ENCODE measurements around the gene CMKLR1. TPM values are rescaled to one million over a fixed set of nuclear protein-coding genes. Genes with fewer than 3 reads are reported as not detected.

The CMKLR1 gene
- total RNA-seq, 2 donors from 2014 or later: 2.5 to 11.4 TPM

- DNase-seq: no peak
- intact Hi-C loops (cut with DNase I, micrococcal nuclease): no loop called here
- ATAC-seq: no peak
These were observed 84.4 kb downstream of the CMKLR1 start for GRCh38 chr12:108254517-108255251.

DNA sequence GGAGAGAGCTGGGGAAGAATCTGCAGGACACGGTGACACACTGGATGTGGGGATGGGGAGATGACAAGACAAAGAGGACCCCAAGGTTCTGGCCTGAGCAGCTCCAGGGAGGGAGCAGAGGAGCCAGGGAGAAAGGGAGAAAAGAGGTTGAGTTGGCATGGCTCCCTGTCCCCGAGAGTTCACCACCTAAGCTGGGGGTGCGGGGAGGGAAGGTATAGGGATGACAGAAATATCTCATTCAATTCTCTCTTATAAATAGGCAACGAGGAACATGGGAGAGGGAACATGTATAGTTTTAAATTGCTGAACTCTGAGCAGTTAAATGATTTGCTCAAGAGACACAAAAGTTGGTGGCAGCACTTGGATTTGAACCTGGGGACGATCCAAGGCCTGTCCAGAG is 85.1 kb downstream of the CMKLR1 start:
- intact Hi-C loops (cut with DNase I, micrococcal nuclease): no loop called here

DNA sequence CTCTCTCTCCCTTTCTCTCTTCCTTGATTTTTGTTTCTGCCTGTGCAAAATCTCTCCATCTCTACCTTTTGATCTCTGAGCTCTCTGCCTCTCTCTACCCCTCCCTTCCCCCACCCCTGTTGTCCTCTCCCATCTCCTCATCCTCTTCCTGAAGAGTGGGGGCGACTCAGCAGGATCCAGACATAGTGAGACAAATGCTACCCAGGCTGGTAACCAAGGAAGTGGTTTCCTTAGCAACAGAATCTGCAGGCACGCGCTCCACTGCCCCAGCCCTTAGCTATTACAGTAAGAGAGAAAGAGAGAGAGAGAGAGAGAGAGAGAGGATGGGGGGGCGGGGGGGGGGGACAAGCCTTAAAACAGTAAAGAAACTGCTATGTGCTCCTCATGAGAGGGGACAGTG is 85.6 kb downstream of the CMKLR1 start:
- intact Hi-C loops (cut with DNase I, micrococcal nuclease): no loop called here
- DNase-seq (no peak), ATAC-seq (no peak)

More for the DNA sequence above, 85.1 kb downstream of the CMKLR1 start:
- ATAC-seq (no peak), DNase-seq (no peak)

GRCh38 chr12:108252523-108252922 is 86.6 kb downstream of the CMKLR1 start:
- intact Hi-C loops (cut with DNase I, micrococcal nuclease): no loop called here
- no peak for ATAC-seq
- DNase-seq: no peak

DNA sequence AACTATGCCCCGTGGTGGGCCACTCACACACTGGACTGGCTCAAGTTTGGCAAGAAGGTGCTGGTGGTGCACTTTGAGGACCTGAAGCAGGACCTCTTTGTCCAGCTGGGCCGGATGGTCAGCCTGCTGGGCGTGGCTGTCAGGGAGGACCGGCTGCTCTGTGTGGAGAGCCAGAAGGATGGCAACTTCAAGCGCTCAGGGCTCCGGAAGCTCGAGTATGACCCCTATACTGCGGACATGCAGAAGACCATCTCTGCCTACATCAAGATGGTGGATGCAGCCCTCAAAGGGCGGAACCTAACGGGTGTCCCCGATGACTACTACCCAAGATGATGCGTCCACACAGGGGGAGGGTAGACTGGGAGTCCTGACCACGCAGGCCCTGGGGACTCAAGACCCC is 91.1 kb downstream of the CMKLR1 start:
- ATAC-seq (no peak), DNase-seq (no peak)
- intact Hi-C loops (cut with DNase I, micrococcal nuclease): no loop called here

- DNase-seq: no peak
- ATAC-seq: no peak
- intact Hi-C loops (cut with DNase I, micrococcal nuclease): no loop called here
These were observed 92.0 kb downstream of the CMKLR1 start for GRCh38 chr12:108247130-108247529.

- intact Hi-C loops (cut with DNase I, micrococcal nuclease): no loop called here
- ATAC-seq (no peak), DNase-seq (no peak)
These were observed 97.0 kb downstream of the CMKLR1 start for GRCh38 chr12:108241986-108242703.

GRCh38 chr12:108240928-108241327 is 98.2 kb downstream of the CMKLR1 start:
- ATAC-seq: no peak
- no peak for DNase-seq
- intact Hi-C loops (cut with DNase I, micrococcal nuclease): no loop called here

DNA sequence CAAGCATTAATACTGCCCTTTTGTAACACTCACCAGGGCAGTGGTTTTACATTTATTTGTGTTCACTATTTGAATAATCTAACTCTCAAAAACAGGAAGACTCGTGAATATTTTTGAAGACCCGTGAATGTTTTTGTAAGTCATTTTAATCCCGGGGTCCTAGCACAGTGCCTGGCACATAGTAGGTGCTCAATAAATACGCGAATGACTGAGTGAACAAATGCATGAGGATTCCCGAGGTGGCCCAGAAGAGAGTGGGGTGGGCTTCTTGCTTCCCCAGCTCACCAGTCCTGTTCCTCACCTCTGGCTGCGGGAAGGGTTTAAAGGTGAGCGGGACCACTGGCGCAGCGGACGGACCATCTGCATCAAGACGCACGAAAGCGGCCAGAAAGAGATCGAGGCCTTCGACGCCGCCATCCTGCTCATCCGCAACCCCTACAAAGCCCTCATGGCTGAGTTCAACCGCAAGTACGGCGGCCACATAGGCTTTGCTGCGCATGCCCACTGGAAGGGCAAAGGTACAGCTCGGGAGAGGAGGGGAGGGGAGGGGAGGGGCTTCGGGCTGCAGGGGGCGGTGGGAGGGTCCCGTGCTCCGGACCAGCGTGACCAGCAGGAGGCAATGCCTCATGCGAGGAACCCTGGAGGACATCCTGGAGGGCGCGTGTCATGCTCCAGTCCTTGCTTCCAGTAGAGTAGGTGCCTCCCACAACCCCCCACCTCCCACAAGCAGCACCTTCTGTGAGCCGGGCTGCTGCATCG is 98.9 kb downstream of the CMKLR1 start:
- intact Hi-C loops (cut with DNase I, micrococcal nuclease): no loop called here
- DNase-seq: no peak

GRCh38 chr12:108239378-108239777 is 99.7 kb downstream of the CMKLR1 start:
- no peak for DNase-seq
- intact Hi-C loops (cut with DNase I, micrococcal nuclease): no loop called here
- no peak for ATAC-seq

More for the DNA sequence above, 98.9 kb downstream of the CMKLR1 start:
- ATAC-seq: no peak

DNA sequence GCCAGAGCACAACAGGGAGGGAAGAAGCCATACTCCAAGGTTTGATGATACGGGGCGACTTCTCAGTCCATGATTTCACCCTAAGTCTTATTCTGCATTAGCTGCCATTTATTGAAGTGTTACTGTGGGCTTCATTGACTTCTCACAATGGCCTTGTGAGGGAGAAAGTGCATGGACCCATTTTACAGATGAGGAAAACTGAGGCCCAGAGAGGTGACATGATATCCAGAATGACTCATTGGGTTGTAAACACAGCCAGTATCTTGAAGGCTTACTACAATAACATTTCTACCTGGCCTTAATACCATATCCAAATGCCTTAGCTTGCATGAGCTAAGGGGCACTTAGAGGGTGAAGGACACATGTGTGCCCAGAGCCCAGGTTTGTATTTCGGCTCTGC is 100.6 kb downstream of the CMKLR1 start:
- ATAC-seq (no peak), DNase-seq (no peak)
- intact Hi-C loops (cut with DNase I, micrococcal nuclease): no loop called here

Other genes with a start within 250 kb of the CMKLR1 start
- under 1 TPM; 0.46 to 0.87 TPM for gene WSCD2, start 210.0 kb downstream of the CMKLR1 start, total RNA-seq
- gene FICD, start 176.0 kb upstream of the CMKLR1 start, total RNA-seq: 1 to 10 TPM; 4.6 to 5.3 TPM
- 10 to 100 TPM; 43.9 to 47.9 TPM for gene SART3, start 221.9 kb upstream of the CMKLR1 start, total RNA-seq
- 10 to 100 TPM; 87.2 to 97.3 TPM for gene ISCU, start 223.3 kb upstream of the CMKLR1 start, total RNA-seq

Data from left colon (tissue), 2 donors.